HepG2 (cell line): ENCODE measurements around the gene TRPC6. TPM values are rescaled to one million over a fixed set of nuclear protein-coding genes. Genes with fewer than 3 reads are reported as not detected.
"Not testable (repeated sequence)": the region's sequence is repeated elsewhere in the genome, so short reads cannot be mapped to it uniquely, and the experiment has no call there.

Experiments used
- ATAC-seq: fragments of 200-7000 bp; cut with Tn5 transposase; 3 replicates; pipeline ENCODE4 v1.9.1; 2020; ENCODE audit warnings: mild to moderate bottlenecking, moderate library complexity
- BruUV-seq: library from RNA; stranded (reverse); fragments of 400-500 nt; replicated peaks from 2 replicates; lab custom pipeline; 2021; lab: Mats Ljungman, UMichigan
- CTCF ChIA-PET: fragments of 300-600 bp; formaldehyde crosslinking; extraction: SDS; loops from one replicate; lab custom pipeline; 2021; ENCODE audit warnings: low total read pairs, inconsistent platforms, low intra/inter-chr PET ratio; lab: Yijun Ruan, JAX
- POLR2A ChIA-PET: fragments of 350-600 bp; sonication (Branson Sonifier 250); formaldehyde crosslinking; loops from one replicate; lab custom pipeline; 2020; ENCODE audit warnings: antibody characterized with exemption, inconsistent platforms; lab: Yijun Ruan, JAX
- DNase-seq: peaks from one replicate; pipeline ENCODE4 v3.0.0-alpha.2; 2015; ENCODE audit warnings: low spot score
- FAIRE-seq: peaks from 3 replicates; lab custom pipeline; 2011; peaks lifted over from hg19 to GRCh38; lab: Jason Lieb, UNC
- H2AFZ ChIP-seq: one replicate; pipeline ENCODE4 v1.6.1; 2011; ENCODE audit warnings: low read length, inconsistent platforms
- H3K27ac ChIP-seq: fragments of 300-600 bp; 3 replicates; pipeline ENCODE4 v1.8.0; 2011; ENCODE audit warnings: mixed run types, mild to moderate bottlenecking, mixed read lengths, low read length, inconsistent platforms; ENCODE audit not compliant: insufficient read depth; ENCODE audit errors: extremely low read length
- H3K27me3 ChIP-seq, 2 experiments: fragments of 200-600 bp in 1 of 2; 2 replicates in 1 of 2; 3 replicates in 1 of 2; pipeline versions ENCODE4 v1.6.0 to v1.8.0; 2011; ENCODE audit warnings: low read length in 2 of 2, mild to moderate bottlenecking in 2 of 2, moderate library complexity in 2 of 2, inconsistent platforms in 1 of 2; ENCODE audit not compliant: insufficient read depth in 2 of 2, control insufficient read depth in 1 of 2
- H3K36me3 ChIP-seq, 2 experiments: fragments of 200-600 bp in 1 of 2; replicated peaks in 1 of 2; 2 replicates in 1 of 2; 3 replicates in 1 of 2; pipeline versions ENCODE4 v1.5.1 to v1.8.0; 2011; ENCODE audit warnings: low read length in 2 of 2, inconsistent platforms in 1 of 2; ENCODE audit not compliant: insufficient read depth in 2 of 2, control insufficient read depth in 1 of 2
- H3K4me1 ChIP-seq: 2 replicates; pipeline ENCODE4 v1.5.1; 2012; ENCODE audit warnings: low read length, inconsistent platforms; ENCODE audit not compliant: insufficient read depth
- H3K4me2 ChIP-seq: 2 replicates; pipeline ENCODE4 v1.6.0; 2011; ENCODE audit warnings: low read depth, low read length, inconsistent platforms
- H3K4me3 ChIP-seq, 3 experiments: fragments of 200-600 bp in 1 of 3; sonication (generic), shearing (Covaris generic) in 1 of 3; replicated peaks in 1 of 3; 2 replicates each; pipeline ENCODE4 v1.5.1; 2011 to 2016; ENCODE audit warnings: low read length in 3 of 3, inconsistent platforms in 2 of 3, low read depth in 2 of 3, mild to moderate bottlenecking in 2 of 3, control low read depth in 1 of 3, mixed read lengths in 1 of 3; ENCODE audit not compliant: insufficient read depth in 1 of 3
- H3K79me2 ChIP-seq: one replicate; pipeline ENCODE4 v1.6.1; 2011; ENCODE audit warnings: low read length, inconsistent platforms; ENCODE audit not compliant: insufficient read depth
- H3K9ac ChIP-seq: 2 replicates; pipeline ENCODE4 v1.6.0; 2011; ENCODE audit warnings: mild to moderate bottlenecking, low read depth, low read length, inconsistent platforms; ENCODE audit not compliant: insufficient read depth
- H3K9me3 ChIP-seq: 2 replicates; pipeline ENCODE4 v1.5.1; 2012; ENCODE audit warnings: mild to moderate bottlenecking, low read length
- H4K20me1 ChIP-seq: 2 replicates; pipeline ENCODE4 v1.6.0; 2011; ENCODE audit warnings: inconsistent platforms, mild to moderate bottlenecking, low read length, moderate library complexity; ENCODE audit not compliant: insufficient read depth
- HNF4G ChIP-seq, 2 experiments: sonication (generic) in 1 of 2; formaldehyde crosslinking in 1 of 2; IDR thresholded peaks; 2 replicates each; pipeline versions ENCODE4 v1.4.0 to v1.6.1; 2011 to 2020; ENCODE audit warnings: borderline replicate concordance in 2 of 2, low read depth in 2 of 2, mild to moderate bottlenecking in 2 of 2, low read length in 1 of 2, missing genetic modification reagents in 1 of 2, moderate library complexity in 1 of 2
- HNRNPH1 ChIP-seq: fragments of 200-400 bp; formaldehyde crosslinking; optimal IDR thresholded peaks from 2 replicates; pipeline ENCODE3; 2017; ENCODE audit warnings: mild to moderate bottlenecking, low read depth, low read length
- ZBTB42 ChIP-seq: sonication (generic); formaldehyde crosslinking; IDR thresholded peaks from 2 replicates; pipeline ENCODE4 v1.5.0; 2020; ENCODE audit warnings: mild to moderate bottlenecking, missing genetic modification reagents
- ZSCAN20 ChIP-seq: sonication (generic); formaldehyde crosslinking; IDR thresholded peaks from 2 replicates; pipeline ENCODE4 v1.4.0; 2020; ENCODE audit warnings: missing genetic modification reagents, mild to moderate bottlenecking, borderline replicate concordance
- WGBS: methylation state at CpG from one replicate; pipeline ENCODE4 v1.1.6; 2017; ENCODE audit warnings: low lambda C conversion rate; 5-methylcytosine and 5-hydroxymethylcytosine counted together
- in situ Hi-C: cut with HindIII; loops from 2 replicates; pipeline ENCODE4 v1.10.0; 2017; ENCODE audit warnings: low pct_unique_long_range_greater_than_20kb; ENCODE audit not compliant: extremely low pct_ligation_motif_present
- intact Hi-C: fragments of 100-400 bp; cut with micrococcal nuclease; formaldehyde crosslinking; loops from one replicate; pipeline ENCODE4 v1.10.0; 2022; ENCODE audit not compliant: unreplicated experiment
- polyA plus RNA-seq, 8 experiments: library from polyadenylated mRNA; depleted of rRNA in 3 of 8; stranded (reverse) in 7 of 8; unstranded in 1 of 8; fragments of >200 nt; fragmentation: Illumina TruSeq in 4 of 8; extraction: Trizol in 4 of 8; gene quantifications; 2 replicates each; pipeline versions ENCODE4 v1.2.1 to v1.2.3, GENCODE V29; 2011 to 2016; ENCODE audit warnings: low read depth in 4 of 8, missing spikeins in 1 of 8, mixed read lengths in 1 of 8; ENCODE audit not compliant: insufficient read depth in 1 of 8
- total RNA-seq, 5 experiments: library from RNA; depleted of rRNA; stranded (reverse); fragments of >200 nt; fragmentation: Illumina TruSeq; extraction: Trizol; gene quantifications; 2 replicates each; pipeline ENCODE4 v1.2.3, GENCODE V29; 2016; ENCODE audit warnings: low read depth in 1 of 5
- TF ChIP-seq, protein P1 (sequence below): sonication (generic); formaldehyde crosslinking; IDR thresholded peaks from 2 replicates; pipeline ENCODE4 v1.4.0; 2020; ENCODE audit warnings: missing genetic modification reagents, borderline replicate concordance
- TF ChIP-seq, protein P2 (sequence below): sonication (generic); formaldehyde crosslinking; IDR thresholded peaks from 2 replicates; pipeline ENCODE4 v1.4.0; 2020; ENCODE audit warnings: missing genetic modification reagents
- TF ChIP-seq, protein P3 (sequence below): sonication (generic); formaldehyde crosslinking; IDR thresholded peaks from 2 replicates; pipeline ENCODE4 v1.4.0; 2020; ENCODE audit warnings: missing genetic modification reagents

TRPC6 gene
- total and polyA plus RNA-seq, 2 of the 13 experiments (the other 11 are each of a cell fraction or from before 2014, with no cell fraction given): not detected

DNA sequence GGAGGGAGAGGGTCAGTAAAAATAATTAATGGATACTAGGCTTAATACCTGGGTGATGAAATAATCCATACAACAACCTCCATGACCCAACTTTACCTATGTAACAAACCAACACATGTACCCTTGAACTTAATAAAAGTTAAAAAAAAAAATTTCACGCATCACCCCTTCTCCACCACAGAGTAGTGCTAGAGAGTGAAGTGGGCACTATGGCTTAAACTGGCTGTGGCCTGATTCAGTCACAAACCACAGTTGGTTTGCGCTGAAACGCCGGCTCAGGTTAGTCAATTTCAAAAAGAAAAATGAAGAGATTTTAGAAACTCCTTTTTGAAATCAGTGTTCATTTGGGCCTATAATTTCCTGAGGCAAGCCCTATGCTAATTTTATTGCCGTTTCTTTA is 144.3 kb downstream of the TRPC6 start (continued):
- TF ChIP-seq, protein P1, sequence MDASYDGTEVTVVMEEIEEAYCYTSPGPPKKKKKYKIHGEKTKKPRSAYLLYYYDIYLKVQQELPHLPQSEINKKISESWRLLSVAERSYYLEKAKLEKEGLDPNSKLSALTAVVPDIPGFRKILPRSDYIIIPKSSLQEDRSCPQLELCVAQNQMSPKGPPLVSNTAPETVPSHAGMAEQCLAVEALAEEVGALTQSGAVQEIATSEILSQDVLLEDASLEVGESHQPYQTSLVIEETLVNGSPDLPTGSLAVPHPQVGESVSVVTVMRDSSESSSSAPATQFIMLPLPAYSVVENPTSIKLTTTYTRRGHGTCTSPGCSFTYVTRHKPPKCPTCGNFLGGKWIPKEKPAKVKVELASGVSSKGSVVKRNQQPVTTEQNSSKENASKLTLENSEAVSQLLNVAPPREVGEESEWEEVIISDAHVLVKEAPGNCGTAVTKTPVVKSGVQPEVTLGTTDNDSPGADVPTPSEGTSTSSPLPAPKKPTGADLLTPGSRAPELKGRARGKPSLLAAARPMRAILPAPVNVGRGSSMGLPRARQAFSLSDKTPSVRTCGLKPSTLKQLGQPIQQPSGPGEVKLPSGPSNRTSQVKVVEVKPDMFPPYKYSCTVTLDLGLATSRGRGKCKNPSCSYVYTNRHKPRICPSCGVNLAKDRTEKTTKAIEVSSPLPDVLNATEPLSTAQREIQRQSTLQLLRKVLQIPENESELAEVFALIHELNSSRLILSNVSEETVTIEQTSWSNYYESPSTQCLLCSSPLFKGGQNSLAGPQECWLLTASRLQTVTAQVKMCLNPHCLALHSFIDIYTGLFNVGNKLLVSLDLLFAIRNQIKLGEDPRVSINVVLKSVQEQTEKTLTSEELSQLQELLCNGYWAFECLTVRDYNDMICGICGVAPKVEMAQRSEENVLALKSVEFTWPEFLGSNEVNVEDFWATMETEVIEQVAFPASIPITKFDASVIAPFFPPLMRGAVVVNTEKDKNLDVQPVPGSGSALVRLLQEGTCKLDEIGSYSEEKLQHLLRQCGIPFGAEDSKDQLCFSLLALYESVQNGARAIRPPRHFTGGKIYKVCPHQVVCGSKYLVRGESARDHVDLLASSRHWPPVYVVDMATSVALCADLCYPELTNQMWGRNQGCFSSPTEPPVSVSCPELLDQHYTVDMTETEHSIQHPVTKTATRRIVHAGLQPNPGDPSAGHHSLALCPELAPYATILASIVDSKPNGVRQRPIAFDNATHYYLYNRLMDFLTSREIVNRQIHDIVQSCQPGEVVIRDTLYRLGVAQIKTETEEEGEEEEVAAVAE (CRISPR knock-in tag): no peak
- TF ChIP-seq ZSCAN20 (CRISPR knock-in tag): no peak
- TF ChIP-seq ZBTB42: no peak
- TF ChIP-seq, protein P2, sequence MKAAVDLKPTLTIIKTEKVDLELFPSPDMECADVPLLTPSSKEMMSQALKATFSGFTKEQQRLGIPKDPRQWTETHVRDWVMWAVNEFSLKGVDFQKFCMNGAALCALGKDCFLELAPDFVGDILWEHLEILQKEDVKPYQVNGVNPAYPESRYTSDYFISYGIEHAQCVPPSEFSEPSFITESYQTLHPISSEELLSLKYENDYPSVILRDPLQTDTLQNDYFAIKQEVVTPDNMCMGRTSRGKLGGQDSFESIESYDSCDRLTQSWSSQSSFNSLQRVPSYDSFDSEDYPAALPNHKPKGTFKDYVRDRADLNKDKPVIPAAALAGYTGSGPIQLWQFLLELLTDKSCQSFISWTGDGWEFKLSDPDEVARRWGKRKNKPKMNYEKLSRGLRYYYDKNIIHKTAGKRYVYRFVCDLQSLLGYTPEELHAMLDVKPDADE: no peak
- no peak for TF ChIP-seq HNF4G (IDR thresholded peaks at IDR 0.05; ENCODE audit: borderline replicate concordance, low read depth, low read length)
- TF ChIP-seq HNF4G (CRISPR knock-in tag; IDR thresholded peaks at IDR 0.05; ENCODE audit: borderline replicate concordance, low read depth): no peak
- TF ChIP-seq, protein P3, sequence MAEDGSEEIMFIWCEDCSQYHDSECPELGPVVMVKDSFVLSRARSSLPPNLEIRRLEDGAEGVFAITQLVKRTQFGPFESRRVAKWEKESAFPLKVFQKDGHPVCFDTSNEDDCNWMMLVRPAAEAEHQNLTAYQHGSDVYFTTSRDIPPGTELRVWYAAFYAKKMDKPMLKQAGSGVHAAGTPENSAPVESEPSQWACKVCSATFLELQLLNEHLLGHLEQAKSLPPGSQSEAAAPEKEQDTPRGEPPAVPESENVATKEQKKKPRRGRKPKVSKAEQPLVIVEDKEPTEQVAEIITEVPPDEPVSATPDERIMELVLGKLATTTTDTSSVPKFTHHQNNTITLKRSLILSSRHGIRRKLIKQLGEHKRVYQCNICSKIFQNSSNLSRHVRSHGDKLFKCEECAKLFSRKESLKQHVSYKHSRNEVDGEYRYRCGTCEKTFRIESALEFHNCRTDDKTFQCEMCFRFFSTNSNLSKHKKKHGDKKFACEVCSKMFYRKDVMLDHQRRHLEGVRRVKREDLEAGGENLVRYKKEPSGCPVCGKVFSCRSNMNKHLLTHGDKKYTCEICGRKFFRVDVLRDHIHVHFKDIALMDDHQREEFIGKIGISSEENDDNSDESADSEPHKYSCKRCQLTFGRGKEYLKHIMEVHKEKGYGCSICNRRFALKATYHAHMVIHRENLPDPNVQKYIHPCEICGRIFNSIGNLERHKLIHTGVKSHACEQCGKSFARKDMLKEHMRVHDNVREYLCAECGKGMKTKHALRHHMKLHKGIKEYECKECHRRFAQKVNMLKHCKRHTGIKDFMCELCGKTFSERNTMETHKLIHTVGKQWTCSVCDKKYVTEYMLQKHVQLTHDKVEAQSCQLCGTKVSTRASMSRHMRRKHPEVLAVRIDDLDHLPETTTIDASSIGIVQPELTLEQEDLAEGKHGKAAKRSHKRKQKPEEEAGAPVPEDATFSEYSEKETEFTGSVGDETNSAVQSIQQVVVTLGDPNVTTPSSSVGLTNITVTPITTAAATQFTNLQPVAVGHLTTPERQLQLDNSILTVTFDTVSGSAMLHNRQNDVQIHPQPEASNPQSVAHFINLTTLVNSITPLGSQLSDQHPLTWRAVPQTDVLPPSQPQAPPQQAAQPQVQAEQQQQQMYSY: no peak
- TF ChIP-seq HNRNPH1: no peak

DNA sequence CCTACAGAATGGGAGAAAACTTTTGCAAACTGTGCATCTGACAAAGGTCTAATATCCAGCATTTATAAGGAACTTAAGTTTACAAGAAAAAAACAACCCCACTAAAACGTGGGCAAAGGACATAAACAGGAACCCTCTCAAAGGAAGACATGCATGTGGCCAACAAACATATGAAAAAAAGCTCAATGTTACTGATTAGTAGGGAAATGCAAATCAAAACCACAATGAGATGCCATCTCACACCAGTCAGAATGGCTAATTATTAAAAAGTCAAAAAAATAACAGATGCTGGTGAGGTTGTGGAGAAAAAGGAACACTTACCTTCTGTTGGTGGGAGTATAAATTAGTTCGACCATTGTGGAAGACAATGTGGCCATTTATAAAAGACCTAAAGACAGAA is 145.1 kb downstream of the TRPC6 start:
- H3K79me2 ChIP-seq, DNase-seq, FAIRE-seq, H2AFZ ChIP-seq, H3K4me2 ChIP-seq, H3K9me3 ChIP-seq, BruUV-seq, POLR2A ChIA-PET, H3K27ac ChIP-seq, ATAC-seq, H3K4me1 ChIP-seq, H3K27me3 ChIP-seq, H4K20me1 ChIP-seq, H3K36me3 ChIP-seq, H3K9ac ChIP-seq, H3K4me3 ChIP-seq, intact Hi-C loops, CTCF ChIA-PET: not testable (repeated sequence)
- in situ Hi-C loops: loop anchor here (25.0 kb wide), 1 partner anchor 574 kb away; no protein-coding TSS in a partner anchor
- 5% methylated on average over 2 of the region's 2 CpGs for WGBS
